ENCODE data around the gene DNM1L. TPM values are rescaled to one million over a fixed set of nuclear protein-coding genes. Genes with fewer than 3 reads are reported as not detected.

Gene DNM1L
- total RNA-seq, 4 donors from 2014 or later = 32.8 to 83.4 (median 35.9) TPM

GRCh38 chr12:32651151-32651955, 27.7 kb upstream of the DNM1L start:
- DNase-seq (ENCODE audit: low spot score in 2 of 2) = no peak
- WGBS = 88% methylated on average over 5 of the region's 5 CpGs
- Histone ChIP-seq H3K36me3 (peaks cover under 1% of the 10 kb centered on the region), H3K27ac (no peak overlapping the region), H3K27me3 (no peaks in the 10 kb centered on the region), H3K9me3 (no peaks in the 10 kb centered on the region), H3K4me3 (no peak overlapping the region), H3K4me1 (no peaks in the 10 kb centered on the region)
- TF ChIP-seq, protein P1, sequence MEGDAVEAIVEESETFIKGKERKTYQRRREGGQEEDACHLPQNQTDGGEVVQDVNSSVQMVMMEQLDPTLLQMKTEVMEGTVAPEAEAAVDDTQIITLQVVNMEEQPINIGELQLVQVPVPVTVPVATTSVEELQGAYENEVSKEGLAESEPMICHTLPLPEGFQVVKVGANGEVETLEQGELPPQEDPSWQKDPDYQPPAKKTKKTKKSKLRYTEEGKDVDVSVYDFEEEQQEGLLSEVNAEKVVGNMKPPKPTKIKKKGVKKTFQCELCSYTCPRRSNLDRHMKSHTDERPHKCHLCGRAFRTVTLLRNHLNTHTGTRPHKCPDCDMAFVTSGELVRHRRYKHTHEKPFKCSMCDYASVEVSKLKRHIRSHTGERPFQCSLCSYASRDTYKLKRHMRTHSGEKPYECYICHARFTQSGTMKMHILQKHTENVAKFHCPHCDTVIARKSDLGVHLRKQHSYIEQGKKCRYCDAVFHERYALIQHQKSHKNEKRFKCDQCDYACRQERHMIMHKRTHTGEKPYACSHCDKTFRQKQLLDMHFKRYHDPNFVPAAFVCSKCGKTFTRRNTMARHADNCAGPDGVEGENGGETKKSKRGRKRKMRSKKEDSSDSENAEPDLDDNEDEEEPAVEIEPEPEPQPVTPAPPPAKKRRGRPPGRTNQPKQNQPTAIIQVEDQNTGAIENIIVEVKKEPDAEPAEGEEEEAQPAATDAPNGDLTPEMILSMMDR (IDR thresholded peaks at IDR 0.05) = no peak
- TF ChIP-seq POLR2AphosphoS5 (IDR thresholded peaks at IDR 0.05) (no peak), POLR2A (IDR thresholded peaks at IDR 0.05) (no peak), EP300 (IDR thresholded peaks at IDR 0.05) (no peak)

DNA sequence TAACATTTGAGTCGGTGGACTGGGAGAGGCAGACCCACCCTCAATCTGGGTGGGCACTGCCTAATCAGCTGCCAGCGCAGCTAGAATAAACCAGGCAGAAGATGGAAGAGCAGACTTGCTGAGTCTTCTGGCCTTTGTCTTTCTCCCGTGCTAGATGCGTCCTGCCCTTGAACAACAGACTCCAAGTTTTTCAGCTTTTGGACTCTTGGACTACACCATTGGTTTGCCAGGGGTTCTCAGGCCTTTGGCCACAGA, 27.2 kb upstream of the DNM1L start:
- no peaks in the 10 kb centered on the region for H3K27me3 ChIP-seq

GRCh38 chr12:32659908-32660440, 19.1 kb upstream of the DNM1L start:
- no peaks in the 10 kb centered on the region for H3K4me1 ChIP-seq
- H3K36me3 ChIP-seq = no peaks in the 10 kb centered on the region
- 58% methylated on average over 6 of the region's 6 CpGs for WGBS
- no peak overlapping the region for H3K27ac ChIP-seq
- DNase-seq (ENCODE audit: low spot score in 2 of 2) = no peak
- TF ChIP-seq, protein P1 (IDR thresholded peaks at IDR 0.05) = no peak
- TF ChIP-seq POLR2AphosphoS5 (IDR thresholded peaks at IDR 0.05) (no peak), POLR2A (IDR thresholded peaks at IDR 0.05) (no peak), EP300 (IDR thresholded peaks at IDR 0.05) (no peak)
- no peaks in the 10 kb centered on the region for H3K9me3 ChIP-seq
- no peak overlapping the region for H3K4me3 ChIP-seq
- H3K27me3 ChIP-seq = no peaks in the 10 kb centered on the region

More for the DNA sequence above, 27.2 kb upstream of the DNM1L start:
- Histone ChIP-seq H3K9me3 (no peaks in the 10 kb centered on the region), H3K27ac (no peak overlapping the region), H3K36me3 (no peaks in the 10 kb centered on the region), H3K4me3 (no peak overlapping the region), H3K4me1 (no peaks in the 10 kb centered on the region)
- WGBS = 90% methylated on average over 4 of the region's 4 CpGs
- TF ChIP-seq, protein P1 (IDR thresholded peaks at IDR 0.05) = no peak
- TF ChIP-seq POLR2A (IDR thresholded peaks at IDR 0.05) (no peak), POLR2AphosphoS5 (IDR thresholded peaks at IDR 0.05) (no peak), EP300 (IDR thresholded peaks at IDR 0.05) (no peak)
- no peak for DNase-seq (ENCODE audit: low spot score in 2 of 2)

DNA sequence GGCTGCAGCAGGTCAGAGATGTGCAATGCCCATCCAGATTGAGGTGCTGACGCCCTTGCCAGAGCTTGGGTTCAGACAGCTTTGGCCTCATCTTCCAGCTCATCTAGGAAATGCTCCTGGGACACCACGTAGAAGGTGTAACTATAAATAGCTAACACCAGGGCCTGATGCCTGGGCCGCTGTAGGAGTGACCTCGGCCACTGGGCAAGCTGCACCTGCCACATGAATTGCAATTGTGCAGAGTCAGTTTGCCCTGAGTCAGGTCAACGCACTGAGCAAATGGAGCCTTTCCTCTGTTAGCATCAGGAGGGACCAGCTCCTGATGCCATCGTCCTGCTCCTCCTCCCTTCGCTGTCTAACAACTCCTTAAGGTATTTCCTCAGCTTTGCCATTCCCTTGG, 17.4 kb upstream of the DNM1L start:
- H3K27me3 ChIP-seq = no peaks in the 10 kb centered on the region
- H3K4me3 ChIP-seq = no peak overlapping the region
- no peak for DNase-seq (ENCODE audit: low spot score in 2 of 2)
- TF ChIP-seq, protein P1 (IDR thresholded peaks at IDR 0.05) = no peak
- TF ChIP-seq EP300 (IDR thresholded peaks at IDR 0.05) (no peak), POLR2AphosphoS5 (IDR thresholded peaks at IDR 0.05) (no peak), POLR2A (IDR thresholded peaks at IDR 0.05) (no peak)
- no peaks in the 10 kb centered on the region for H3K9me3 ChIP-seq
- no peaks in the 10 kb centered on the region for H3K36me3 ChIP-seq
- WGBS = 93% methylated on average over 2 of the region's 7 CpGs
- H3K27ac ChIP-seq = no peak overlapping the region
- no peaks in the 10 kb centered on the region for H3K4me1 ChIP-seq

GRCh38 chr12:32662665-32663064, 16.4 kb upstream of the DNM1L start:
- no peaks in the 10 kb centered on the region for H3K9me3 ChIP-seq
- H3K27me3 ChIP-seq = no peaks in the 10 kb centered on the region
- no peak for TF ChIP-seq POLR2AphosphoS5 (IDR thresholded peaks at IDR 0.05)
- TF ChIP-seq POLR2A (IDR thresholded peaks at IDR 0.05) = no peak
- TF ChIP-seq EP300 (IDR thresholded peaks at IDR 0.05) = no peak
- TF ChIP-seq, protein P1 (IDR thresholded peaks at IDR 0.05) = no peak
- no peak overlapping the region for H3K4me3 ChIP-seq
- H3K36me3 ChIP-seq = no peaks in the 10 kb centered on the region
- no peak for DNase-seq (ENCODE audit: low spot score in 2 of 2)
- WGBS = 90% methylated on average over 2 of the region's 2 CpGs
- no peaks in the 10 kb centered on the region for H3K4me1 ChIP-seq
- no peak overlapping the region for H3K27ac ChIP-seq
